GM21390 (cell line): Measurements from ENCODE around the gene ZFYVE28.

Source experiments
- ATAC-seq: cut with Tn5 transposase; IDR thresholded peaks from one replicate; pipeline ENCODE4 v1.9.1; 2021; ENCODE audit not compliant: unreplicated experiment

ZFYVE28 gene

DNA sequence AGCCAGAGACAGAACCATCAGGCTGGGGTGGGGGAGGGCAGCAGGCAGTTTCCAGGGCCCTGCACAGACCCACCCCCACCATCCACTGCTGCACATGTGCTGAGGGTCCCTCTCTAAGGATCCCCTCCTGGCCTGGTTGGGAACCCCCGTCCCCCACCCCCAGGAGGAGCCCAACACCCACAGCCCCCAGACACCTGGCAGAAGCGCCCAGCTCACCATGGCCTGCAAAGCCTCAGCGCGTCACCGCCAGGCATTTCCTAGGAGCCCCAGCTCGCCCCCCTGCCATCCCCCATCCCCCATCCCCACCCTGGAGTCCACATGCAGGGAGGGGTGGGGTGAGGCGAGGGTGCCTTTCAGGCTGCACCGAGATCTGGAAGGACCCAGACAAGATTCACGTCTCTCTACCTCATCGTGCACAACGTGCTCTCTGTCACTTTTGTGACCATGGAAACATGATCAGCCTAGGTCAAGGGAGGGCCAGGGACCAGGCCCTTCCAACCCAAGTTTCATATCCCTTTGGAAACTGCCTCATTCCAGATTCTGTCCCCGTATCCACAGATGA, 165.8 kb downstream of the ZFYVE28 start:
- ATAC-seq: no peak

GRCh38 chr4:2251795-2252529, 166.5 kb downstream of the ZFYVE28 start:
- no peak for ATAC-seq

GRCh38 chr4:2251073-2251794, 167.2 kb downstream of the ZFYVE28 start:
- no peak for ATAC-seq

DNA sequence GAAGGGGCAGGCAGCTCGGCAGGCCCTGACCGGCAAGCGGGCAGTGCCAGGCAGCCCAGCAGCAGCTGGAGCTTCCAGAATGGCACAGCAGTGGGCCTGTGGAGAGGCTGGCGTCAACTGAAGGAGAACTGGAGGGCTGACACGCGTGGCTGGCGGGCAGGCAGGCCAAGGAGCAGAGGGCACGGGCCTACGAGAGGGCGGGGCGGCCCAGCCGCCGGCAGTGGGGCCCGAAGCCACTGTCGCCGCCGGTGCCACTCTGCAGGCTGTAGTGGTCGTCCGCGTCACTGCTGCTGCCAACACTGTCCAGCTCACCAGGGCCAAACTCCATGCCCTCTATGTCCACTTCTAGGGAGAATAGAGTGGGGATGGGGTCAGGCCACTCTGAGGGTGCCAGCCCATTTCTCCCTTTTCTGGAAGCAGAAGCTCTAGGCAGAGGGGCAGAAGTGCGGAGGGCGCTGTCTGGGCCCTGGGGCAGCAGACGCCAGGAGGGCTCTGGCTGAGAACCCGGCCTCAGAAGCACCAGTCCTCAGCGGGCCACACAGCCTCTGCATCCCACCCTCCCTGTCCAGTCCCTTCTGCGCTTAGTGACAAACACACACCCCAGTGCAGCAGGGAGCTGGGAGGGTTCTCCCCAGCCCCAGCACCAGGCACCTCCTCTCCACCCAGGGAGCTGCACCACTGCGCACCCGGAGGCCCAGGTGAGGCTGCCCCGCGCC, 167.9 kb downstream of the ZFYVE28 start:
- no peak for ATAC-seq

- ATAC-seq: no peak
These were observed 168.7 kb downstream of the ZFYVE28 start for GRCh38 chr4:2249526-2250356.

DNA sequence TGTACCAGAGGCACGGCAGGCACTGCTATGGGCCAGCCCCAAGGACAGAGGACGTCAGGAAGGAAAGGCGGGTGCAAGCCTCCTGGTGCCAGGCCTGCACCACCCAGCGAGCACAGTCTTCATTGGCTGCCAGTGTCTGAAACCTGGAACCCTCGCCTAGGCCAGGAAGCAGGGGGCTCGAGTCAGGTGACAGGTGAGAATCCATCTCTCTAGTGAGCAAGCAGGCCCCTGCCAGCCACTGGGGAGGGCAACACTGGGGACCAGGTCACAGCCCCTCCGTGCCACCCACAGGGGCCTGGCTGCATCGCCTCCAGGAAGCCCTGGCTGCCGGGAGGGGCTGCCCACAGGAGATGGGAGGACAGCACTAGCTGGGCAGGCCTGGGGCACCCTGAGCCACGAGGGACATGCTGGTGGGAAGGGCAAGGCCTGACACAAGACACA, 169.6 kb downstream of the ZFYVE28 start:
- no peak for ATAC-seq

DNA sequence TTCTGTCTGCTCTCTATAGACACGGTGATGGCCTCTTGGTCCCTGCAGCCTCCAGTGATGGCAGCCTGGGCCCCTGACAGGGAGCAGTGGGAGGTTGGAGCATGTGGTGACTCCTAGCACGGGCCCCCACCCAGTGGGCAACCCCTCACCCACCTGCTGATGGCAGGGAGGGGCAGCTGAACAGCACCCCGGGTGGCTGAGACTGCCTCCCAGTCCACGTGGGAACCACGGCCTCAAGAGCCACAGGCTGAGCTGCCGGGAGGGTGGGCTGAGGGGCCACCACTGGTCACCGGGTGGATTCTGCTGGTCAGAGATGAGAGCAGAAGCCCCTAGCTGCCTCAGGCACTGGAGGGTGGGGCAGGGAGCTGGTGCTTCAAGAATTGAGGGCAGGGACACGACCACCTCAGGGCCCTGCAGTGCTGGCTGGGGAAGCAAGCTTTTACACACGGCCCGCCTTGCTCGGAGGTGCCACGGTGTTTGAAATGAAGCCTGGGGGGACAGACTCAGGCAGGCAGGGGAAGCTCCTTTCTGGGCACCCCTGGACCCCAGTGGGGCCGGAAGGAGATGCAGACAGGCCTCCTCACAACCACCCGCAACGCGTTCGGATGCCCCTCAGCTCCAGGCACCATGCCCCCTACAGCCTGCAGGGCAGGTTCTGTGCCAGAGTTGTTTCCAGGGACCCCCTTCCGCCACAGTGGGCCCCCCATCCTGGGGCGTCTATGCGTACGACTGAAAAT, 170.2 kb downstream of the ZFYVE28 start:
- no peak for ATAC-seq

GRCh38 chr4:2247128-2248043, 171.1 kb downstream of the ZFYVE28 start:
- no peak for ATAC-seq

- no peak for ATAC-seq
These were observed 171.9 kb downstream of the ZFYVE28 start for GRCh38 chr4:2246384-2247127.

DNA sequence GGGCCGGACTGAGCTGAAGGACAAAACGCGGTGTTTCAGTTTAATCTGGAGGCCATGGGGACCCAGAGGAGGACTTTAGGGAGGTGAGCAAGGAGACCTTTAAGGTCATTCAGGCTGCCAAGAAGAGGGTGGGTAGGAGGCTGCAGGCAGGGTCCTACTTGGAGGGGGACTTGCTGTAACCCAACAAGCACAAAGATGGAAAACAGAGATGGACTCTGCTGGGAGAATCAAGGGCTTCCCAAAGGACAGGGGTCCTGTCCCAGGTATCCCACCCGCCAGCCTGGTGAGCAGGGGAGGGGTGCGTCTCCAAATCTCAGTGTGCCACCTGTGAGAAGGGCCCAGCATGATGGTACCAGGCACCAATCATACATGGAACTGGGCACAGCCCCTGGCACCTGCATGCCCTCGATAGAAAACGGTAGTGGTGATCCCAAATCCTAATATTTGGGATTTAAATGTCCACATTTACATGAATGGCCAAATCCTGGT, 172.6 kb downstream of the ZFYVE28 start:
- no peak for ATAC-seq

DNA sequence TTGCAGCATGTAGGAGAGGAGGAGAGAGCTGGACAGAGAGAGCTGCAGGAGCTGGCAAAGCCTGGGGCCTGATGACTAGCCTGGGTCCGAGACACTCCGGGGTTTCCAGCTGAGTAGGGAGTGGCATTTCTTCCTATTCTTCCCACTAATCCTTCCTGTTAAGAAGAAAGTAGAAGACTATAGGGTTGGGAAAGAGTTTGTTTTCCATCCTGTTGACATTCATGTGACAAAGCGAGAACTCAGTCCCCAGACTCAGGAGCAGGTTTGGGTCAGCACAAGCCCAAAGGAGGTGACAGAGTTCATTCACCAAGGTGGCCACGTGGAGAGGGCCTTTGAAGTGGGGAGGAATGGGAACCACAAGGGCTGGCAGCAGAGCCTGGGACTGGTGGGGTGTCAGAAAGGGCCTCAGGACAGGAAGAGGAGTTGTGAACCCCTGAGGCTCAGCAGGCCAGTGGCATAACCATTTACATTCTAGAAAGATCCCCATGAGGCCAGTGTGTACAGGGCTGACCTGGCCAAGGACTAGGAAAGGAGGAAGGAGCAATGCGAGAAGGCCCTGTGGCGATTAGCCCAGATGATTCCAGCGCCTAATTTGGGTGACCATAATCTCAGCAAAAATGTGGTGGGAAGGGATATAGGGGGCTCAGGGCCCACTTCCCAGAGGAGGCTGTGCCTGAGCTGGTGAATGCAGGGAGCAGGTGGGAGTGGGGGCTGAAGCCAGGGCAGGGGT, 173.2 kb downstream of the ZFYVE28 start:
- ATAC-seq: no peak

DNA sequence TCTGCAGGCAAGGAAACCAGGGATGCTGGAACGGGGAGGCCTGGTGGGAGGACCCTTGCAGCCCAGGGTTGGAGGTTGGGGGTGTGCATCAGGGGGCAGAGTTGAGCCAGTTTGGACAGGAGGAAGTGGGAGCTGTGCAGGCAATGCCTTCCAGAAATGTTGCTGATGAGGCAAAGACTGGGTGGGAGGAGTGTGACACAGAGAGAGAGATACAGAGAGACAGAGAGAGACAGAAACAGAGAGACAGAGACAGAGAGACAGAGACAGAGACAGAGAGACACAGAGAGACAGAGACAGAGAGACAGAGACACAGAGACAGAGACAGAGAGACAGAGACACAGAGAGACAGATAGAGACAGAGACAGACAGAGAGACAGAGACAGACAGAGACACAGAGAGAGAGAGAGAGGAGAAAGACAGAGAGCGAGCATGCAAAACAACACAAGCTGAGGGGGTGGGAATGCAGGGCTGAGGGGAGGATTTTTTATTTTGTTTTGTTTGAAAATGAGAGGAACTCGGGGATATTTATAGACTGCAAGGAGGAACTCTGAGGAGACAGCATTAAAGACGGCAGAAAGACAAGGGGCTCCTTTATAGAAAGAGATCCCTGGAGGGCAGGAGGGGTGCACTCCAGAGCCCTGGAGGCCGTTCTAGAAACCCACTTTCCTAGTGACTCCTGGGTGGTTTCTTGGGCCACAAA, 174.6 kb downstream of the ZFYVE28 start:
- no peak for ATAC-seq

DNA sequence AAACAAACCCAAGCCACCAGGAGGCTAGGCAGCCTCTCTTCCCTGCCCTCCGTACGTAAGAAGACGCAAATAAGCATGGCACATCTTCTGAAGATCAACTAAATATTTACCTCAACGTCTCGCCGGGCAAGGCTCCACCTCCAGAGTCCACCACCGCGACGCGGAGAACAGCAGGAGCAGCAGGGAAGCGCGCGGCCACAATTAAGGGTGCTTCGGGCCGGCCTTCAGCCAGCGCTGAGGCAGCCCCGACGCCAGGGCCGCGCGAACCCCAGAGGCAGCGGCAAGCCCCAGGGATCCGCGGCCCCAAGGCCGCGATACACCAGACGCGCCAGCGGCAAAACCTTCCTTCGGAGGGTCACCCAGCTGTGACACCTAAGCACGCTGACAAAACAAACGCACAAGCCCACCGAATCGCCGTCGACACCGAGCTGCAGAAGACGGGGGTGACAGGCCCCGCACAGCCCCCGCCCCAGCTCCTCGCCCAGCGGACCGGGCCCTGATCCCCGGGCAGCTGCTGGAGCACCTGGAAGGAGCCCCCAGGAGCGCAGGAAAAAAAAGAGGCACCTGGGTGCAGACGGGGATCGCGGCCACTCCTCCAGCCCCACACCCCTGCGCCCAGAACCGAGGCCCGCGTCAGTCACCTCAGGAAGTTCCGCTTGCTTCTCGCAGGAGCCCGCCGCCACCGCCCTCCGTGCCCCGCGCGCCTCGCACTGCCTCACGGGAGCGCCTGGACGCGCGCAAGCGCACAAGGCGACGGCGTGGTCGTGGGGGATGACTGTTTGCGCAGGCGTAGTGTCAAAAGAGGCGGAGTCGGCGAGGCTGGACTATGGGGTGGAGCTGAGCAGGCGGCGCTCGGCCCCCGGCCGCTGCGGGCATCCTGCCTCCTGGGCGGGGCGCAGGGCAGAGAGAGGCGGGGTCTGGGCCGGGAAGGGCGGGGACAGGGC, 176.8 kb downstream of the ZFYVE28 start, which contains the start of the genes HAUS3 and POLN:
Gene HAUS3 (minus strand): TSS at position 712 of the 944 bp plus-strand sequence. CDS start 1,175 bp downstream, outside the sequence.
Gene POLN (minus strand): TSS at position 712 of the 944 bp plus-strand sequence. CDS start 12,890 bp downstream, outside the sequence.
- ATAC-seq: peak; percentile 83

DNA sequence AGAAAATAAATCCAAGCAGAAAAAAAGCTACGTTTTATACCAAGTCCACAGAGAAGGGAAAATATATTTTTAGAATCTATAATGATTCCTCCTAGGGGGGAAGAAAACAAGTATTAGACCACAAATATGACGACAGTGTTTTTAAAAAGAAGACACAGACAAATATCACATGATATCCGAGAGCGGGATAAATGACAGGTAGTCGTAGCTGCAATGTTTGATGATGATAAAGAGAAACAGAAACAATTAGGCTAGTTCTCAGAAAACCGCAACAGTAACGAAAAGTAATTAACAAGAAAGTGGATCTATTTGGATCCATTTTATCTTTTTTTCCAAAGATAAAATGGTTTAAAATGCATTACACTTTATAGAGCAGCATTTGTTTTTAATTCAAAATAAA, 177.4 kb downstream of the ZFYVE28 start:
- no peak for ATAC-seq

- ATAC-seq: no peak
These were observed 181.3 kb downstream of the ZFYVE28 start for GRCh38 chr4:2236944-2237666.
